Stimulated activated CD8-positive, alpha-beta memory T cell treated with anti-CD3 and anti-CD28 coated beads, Interleukin-7, amount 100 ng/mL, for 1 hour (primary cell): ENCODE results near the gene PHF3.
"Not testable (repeated sequence)": the region's sequence is repeated elsewhere in the genome, so short reads cannot be mapped to it uniquely, and the experiment has no call there.

Source experiments
- DNase-seq, 2 donors: peaks; one replicate each; pipeline ENCODE4 v3.0.0-alpha.2; 2020; ENCODE audit warnings: low read depth in 2 of 2

PHF3 gene

DNA sequence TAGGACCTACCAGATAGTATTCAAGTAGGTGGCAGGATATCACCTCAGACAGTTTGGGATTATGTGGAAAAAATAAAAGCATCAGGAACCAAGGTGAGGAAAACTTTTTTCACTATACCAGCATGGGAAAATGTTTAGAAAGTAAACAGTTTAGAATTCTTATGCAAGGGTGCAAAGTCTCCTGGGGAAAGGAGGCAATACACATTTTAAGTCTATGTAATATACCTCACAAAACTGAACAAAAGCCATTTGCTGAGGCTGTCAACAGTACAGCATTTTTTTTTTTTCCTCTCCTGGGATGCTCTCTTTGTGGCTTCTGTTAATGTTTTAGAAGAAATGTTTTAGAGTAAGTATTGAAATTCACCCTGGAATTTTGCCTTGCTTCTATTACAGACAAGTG lies 73.5 kb downstream of the PHF3 start:
- DNase-seq: no peak

DNA sequence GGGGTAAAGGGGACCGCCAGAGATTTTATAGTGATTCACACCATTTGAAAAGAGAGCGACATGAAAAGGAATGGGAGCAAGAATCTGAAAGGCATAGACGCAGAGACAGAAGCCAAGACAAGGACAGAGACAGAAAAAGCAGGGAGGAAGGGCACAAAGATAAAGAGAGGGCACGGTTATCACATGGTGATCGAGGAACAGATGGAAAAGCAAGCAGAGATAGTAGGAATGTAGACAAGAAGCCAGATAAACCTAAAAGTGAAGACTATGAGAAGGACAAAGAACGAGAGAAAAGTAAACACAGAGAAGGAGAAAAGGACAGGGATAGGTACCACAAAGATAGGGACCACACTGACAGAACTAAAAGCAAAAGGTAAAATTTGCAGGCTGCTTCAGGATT lies 77.7 kb downstream of the PHF3 start:
- DNase-seq: no peak

DNA sequence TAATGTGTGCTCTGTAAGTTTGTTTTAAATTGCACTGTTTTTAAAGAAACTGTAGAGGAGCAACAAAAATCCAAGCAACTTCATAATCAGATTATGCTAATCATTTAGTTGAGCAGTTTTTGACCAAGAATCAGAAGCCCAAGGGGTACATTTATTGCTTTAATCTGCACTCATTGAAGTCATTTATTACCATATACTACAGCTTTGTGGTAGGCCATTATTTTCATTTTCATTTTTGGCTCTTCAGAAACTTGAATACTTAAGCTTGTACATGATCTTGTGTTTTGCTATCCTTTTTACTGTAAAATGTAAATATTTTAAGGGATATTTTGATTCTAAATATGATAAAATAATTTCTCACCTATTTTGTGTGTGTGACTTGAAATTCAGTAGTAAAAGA lies 78.5 kb downstream of the PHF3 start:
- DNase-seq: no peak

DNA sequence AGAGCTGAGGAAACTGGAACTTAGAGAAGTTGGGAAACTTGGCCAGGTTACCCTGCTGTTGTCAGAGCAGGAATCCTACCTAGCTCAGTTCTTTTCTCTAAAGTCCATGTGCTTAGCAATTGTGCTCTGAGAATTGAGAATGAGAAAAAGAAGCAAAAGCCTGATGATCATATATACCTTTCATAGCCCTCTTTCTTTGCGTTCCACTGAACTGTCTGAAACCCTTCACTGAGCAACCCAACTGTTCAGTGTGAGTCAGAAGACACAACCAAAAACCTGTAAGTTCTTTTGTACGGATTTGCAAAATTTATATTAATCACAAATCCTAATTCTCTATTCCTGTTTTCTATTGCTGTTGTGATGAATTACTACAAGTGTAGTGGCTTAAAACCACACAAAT lies 80.6 kb downstream of the PHF3 start:
- no peak for DNase-seq

DNA sequence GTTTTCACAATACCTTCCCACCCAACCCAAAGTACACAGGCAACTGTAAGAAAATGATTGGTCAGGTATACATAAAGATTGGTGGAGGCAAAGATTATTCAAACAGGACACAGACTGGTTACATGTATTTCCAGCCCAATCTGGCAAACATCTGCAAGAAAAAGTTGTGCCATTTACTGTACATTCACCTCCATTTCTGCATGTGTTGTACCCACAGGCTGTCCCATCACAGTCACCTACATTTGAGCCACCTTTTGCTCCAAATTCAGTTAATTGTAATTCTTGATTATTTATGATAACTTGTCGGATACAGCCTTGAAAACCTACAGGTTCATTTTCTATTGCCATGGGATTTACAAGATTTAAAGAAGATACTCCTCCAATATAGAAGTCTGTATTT lies 85.6 kb downstream of the PHF3 start:
- DNase-seq: no peak

DNA sequence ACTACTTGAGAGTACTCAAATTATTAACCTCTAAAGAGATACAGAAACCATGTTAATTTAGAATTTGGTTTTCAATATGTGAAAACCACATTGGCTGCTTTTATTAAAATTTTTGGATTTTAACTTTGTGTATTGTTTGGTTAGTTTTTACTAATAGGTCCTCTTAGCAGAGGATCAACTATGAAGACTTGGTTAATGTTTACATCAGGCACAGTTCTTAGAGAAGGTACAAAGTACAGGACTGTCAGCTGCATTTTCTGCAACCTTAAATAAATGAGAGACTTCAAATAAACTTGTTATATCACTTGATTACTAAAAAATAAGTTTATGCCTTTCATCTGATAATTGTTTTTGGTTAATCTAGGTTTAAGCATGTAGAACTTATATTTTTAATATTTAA lies 89.1 kb downstream of the PHF3 start:
- DNase-seq: no peak

DNA sequence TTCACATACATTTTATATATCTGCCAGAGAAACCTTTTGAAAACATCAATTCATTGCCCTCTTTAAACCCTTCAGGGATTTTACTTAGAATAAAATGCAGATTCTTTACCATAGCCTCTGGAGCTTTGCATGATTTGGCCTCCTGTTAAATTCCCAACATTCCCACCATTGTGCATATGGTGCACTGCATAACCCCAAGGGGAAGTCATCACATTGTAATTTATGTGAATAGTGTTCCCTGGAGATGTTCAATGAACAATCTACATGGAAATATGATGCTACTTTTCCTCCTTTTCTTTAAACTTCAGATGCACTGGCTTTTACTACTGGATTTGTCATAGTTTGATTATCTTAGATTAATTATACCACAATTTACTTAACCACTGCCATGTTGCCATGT lies 94.7 kb downstream of the PHF3 start:
- DNase-seq: no peak

DNA sequence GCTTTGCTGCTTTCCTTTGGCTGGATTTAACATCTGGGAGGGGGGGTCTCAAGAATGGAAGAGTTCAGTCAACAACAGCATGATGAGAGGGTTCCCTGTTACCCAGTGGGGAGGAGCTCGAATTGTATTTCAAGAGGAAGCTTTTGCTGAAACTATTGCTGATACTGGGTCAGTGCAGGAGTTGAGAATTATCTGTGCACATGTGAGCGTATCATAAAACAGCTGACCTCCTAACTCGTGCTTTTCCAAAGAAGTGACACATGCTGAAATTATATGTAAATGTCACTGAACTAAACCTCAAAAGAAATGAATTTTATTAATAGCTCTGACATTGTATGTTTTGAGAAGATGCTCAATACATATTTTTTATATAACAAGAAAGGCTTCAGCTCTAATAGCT lies 96.3 kb downstream of the PHF3 start:
- DNase-seq: no peak

DNA sequence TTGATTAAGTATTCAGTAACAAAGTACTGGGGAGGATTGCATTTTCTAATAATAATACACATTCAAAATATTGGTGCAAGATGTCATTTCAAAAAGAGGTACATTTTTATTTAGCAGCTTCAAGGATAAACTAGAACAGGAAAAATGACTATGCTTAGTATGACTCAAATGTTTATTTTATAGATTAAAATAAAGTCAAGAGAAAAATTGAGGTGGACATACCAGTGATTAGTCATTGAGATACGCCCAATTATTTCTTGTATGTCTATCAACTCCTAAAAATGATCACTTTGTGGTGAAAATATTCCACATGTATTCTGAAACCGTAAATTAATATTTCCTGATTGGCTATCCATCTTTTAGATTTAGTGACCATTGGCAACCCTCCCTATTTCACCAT lies 96.7 kb downstream of the PHF3 start:
- DNase-seq: no peak

DNA sequence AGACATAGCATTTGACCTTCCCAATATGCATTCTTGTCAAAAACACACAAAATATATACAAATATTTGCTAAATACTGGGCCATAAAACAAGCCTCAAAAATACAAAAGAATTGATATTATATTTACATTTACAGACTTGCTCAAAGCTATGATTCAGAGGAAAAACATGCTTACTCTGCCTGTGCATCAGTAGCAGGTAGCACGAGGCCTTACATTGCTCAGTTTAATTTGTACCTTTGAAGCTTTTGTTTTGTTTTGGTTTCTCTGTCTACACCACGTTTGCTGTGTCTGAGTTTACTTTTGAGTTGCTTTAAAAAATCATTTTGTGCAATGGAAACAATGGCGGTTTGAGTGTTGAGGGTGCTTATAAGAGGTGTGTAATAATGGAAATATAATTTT lies 99.3 kb downstream of the PHF3 start:
- no peak for DNase-seq

DNA sequence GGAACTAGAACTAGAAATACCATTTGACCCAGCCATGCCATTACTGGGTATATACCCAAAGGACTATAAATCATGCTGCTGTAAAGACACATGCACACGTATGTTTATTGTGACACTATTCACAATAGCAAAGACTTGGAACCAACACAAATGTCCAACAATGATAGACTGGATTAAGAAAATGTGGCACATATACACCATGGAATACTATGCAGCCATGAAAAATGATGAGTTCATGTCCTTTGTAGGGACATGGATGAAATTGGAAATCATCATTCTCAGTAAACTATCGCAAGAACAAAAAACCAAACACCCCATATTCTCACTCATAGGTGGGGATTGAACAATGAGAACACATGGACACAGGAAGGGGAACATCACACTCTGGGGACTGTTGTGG lies 102.6 kb downstream of the PHF3 start:
- DNase-seq: not testable (repeated sequence)

DNA sequence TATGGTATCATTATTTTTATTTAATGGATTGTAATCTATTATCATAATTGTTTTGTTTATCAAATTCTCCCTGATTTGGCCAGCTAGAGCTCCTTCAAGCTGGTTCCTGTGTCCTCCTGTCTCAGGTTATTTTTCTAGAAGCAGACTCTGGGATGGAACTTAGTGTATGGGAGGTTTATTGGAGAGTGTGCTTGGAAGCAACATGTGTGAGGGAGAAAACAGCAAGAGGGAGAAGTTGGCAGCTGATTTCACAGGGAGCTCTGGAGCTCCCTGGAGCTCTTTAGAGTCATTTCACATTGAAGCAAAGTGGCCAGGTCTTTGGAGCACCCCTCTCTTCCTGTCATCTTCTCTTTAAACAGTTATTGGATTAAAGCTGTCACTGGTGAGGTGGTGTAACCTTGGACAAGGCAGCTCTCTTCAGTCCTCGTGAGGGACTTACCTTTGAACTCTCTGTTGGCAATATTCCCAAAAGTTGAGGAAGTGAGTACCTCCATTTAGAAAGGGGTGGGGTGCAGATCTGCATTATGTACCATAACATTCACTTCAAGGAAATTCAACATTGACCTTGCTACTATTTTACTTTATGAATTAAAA lies 103.6 kb downstream of the PHF3 start:
- DNase-seq: no peak

DNA sequence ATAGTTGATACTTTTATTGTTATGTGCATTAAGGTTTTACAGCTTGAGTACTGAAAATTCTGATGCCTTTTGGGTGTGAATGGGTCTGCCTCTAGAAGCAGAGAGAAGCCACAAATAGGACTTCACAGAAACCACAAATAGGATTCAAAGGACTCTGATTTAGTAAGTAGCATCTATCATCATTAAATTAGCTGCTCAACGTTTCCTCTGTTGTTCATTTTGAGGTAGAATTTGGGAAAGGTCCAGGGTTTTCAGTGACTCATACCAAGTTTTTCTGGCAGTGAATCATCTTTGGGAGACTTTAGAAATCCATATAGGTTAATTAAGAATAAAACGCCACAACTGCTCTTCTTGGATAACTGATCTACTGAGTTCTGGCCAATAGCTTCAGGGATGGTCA lies 105.1 kb downstream of the PHF3 start:
- DNase-seq: no peak

DNA sequence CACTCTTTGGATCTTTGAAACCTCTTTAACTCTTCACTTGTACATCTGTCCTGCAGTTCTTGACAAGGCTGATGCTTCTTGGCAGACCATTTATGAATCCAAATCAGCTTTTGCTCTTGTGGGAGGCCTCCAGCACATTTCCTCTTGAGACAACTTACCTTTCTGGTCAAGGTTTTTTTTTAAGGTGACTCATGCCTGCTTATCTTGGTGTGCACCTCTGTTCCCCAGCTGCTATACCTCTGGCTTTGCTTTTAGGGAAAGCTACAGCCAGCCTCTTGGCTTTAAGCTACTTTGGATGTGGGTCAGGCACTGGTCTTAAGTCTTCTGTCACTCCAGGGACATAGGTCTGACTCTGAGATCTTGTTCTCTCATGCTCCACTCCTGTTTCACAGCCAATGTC lies 106.5 kb downstream of the PHF3 start:
- no peak for DNase-seq

DNA sequence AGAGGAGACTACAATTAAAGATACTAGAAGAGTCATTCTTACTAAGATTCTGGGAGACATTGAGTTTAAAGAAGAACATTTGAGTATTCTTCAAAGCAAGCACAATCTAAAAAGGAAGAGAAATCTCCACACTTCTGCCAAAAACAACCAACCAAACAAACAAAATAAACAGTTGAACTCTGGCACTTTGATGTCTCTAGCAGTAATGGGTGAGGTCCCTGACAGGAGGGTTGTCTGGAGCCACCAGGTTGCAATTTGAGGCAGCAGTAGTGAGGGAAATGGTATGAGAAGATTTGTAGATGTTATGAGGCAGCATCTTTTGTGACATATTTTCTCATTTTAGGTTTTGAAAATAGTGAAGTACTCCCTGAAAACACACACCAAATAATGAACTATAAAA lies 108.1 kb downstream of the PHF3 start:
- DNase-seq: no peak

DNA sequence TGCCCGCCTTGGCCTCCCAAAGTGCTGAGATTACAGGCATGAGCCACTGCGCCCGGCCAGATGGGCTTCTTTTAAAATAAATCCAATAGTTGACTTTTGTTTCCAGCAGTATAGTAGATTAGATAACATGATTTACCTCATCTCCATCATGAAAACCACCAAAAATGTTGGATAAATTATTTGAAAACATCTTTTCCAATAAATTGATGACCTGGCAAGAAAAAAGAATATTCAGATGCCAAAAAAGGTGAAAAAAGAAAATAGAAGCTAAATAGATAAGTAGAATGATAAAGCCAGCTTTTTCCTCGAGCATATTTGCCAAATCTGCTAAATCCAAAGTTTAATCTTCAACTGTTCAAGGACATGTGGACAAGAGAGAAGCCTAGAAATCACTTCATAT lies 109.2 kb downstream of the PHF3 start:
- DNase-seq: no peak

DNA sequence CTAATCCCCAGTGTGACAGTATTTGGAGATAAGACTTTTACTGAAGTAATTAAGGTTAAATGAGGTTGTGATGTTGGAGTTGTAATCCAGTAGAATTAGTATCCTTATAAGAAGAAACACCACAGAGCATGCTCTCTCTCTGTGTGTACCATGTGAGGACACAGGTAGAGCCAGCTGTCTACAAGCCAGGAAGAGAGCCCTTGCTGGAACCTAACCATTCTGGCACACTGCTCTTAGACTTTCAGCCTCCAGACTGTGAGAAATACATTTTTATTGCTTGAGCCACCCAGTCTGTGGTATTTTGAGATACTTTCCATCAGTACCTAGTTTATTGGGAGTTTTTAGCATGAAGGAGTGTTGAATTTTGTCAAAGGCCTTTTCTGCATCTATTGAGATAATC lies 110.2 kb downstream of the PHF3 start:
- no peak for DNase-seq

DNA sequence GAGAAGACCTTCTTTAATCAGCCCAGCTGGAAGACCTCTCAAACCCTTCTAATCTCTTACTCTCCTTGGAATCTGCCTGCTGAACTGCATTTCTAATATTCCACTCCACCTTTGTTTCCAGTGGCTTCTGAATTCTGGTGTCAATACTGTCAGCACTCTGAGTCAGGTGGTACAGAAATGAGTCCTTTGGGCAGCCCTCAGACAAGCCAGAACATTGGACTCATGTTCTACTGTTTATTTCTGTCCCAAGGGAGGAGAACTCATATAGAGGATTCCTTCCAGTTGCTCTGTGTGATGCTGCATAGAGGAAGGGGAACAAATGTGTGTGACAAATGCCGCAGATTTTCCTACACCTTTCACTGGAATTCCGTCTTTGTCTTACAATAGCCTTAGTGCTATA lies 114.8 kb downstream of the PHF3 start:
- DNase-seq: no peak

DNA sequence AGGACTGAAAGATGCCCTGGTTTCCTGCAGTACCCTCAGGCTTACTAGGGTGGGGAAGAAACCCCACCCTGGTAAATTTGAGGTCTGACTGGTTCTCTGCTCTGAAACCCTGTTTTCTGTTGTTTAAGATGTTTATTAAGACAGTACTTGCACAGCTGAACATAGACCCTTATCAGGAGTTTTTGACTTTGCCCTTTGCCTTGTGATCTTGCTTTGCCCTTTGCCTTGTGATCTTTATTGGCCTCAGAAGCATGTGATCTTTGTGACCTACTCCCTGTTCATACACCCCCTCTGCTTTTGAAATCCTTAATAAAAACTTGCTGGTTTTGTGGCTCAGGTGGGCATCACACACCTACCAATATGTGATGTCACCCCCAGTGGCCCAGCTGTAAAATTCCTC lies 121.7 kb downstream of the PHF3 start:
- not testable (repeated sequence) for DNase-seq

DNA sequence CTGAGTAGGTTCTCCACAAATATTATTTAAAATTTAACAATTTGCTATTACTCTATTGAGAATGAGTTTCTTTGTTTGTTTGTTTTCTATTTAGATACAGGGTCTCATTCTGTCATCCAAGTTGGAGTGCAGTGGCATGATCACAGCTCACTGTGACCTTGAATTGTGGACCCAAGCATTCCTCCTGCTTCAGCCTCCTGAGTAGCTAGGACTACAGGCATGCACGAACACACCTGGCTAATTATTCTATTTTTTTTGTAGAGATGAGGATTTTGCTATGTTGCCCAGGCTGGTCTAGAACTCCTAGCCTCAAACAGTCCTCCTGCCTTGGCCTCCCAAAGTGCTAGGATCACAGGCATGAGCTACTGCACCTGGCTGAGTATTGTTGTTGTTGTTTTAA lies 122.2 kb downstream of the PHF3 start:
- DNase-seq: no peak

DNA sequence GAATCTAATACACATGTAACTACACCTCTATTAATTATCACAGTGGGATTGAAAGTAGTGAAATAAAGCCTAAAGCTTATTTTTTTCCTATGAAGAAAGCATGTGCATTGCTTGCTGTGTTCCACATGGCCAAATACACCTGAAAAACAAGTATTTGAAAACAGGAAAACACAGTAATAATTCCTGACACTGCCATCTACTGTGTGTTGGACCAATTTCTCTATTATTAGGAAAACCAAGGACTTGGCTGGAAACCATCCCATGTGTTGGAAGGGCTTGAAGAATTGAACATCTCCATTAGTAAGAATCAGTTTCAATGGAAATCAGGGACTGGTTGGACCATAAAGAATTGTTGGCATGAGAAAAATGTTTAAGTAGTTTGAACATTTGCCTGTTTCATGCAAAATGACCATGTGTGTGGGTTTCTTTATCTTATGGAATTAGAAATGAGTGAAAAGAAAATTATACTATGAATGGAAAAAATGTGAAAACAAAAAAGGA lies 124.1 kb downstream of the PHF3 start:
- DNase-seq: no peak

DNA sequence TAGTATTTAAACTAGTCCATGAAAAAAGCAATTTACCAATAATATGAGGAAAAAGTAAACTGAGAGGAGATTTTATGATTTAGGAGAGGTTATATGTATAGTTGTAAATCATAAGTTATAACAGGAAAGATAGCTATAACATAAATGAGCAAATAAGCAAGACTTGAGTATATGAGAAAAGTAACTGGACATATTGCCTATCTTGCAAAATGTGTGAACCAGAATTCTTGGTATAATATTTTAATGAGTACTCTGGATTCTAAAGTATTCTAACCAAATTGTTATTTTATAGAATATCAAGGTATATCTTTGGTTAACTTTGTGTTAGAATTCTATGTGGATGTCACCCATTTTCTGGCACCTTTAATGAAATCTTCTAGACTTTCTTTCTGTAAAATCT lies 124.6 kb downstream of the PHF3 start:
- DNase-seq: no peak

DNA sequence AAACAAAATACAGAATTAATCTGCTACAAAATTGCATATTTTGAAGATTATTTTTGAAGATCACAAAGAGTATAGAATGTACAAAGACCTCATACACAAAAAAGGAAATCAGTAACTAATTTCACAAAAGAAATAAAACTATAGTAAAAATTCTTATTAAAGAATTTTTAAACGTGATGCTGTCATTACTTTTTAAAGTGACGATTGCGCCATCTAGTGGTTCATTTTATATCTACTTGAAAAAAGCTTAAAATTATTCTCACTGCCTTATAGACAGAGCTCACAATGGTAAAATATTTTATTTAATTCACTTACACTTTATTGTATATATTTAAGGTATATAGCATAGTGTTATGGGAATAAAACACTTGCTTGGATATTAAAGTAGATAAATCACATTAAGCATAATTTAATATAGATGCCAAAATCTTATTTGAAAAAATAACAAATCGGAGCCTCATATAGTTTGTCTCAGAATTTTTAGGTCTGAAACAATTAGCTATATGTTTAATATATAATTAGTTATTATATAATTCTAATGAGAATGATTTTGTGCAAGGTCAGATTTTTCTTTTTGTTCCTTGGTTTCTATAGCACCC lies 128.8 kb downstream of the PHF3 start:
- no peak for DNase-seq
